Transverse colon (tissue), 4 donors: Measurements from ENCODE around the gene VGLL4. TPM values are rescaled to one million over a fixed set of nuclear protein-coding genes. Genes with fewer than 3 reads are reported as not detected.

Experiments used
- DNase-seq: peaks from one replicate; pipeline ENCODE4 v3.0.0-alpha.2; 2019
- H3K27ac ChIP-seq, 4 donors: fragments of 200-600 bp; sonication (generic); 2 replicates each; pipeline ENCODE4 v1.5.1; 2016 to 2018; ENCODE audit warnings: inconsistent platforms in 4 of 4
- H3K27me3 ChIP-seq: fragments of 200-600 bp; sonication (generic); 2 replicates; pipeline ENCODE4 v1.5.1; 2017; ENCODE audit warnings: inconsistent platforms
- H3K36me3 ChIP-seq, 4 donors: fragments of 200-600 bp; sonication (generic); 2 replicates each; pipeline ENCODE4 v1.5.1; 2017 to 2019; ENCODE audit warnings: inconsistent platforms in 4 of 4
- H3K4me1 ChIP-seq, 4 donors: fragments of 200-600 bp; sonication (generic); 2 replicates each; pipeline ENCODE4 v1.5.1; 2017 to 2020; ENCODE audit warnings: inconsistent platforms in 4 of 4
- H3K4me3 ChIP-seq, 4 donors: fragments of 200-600 bp; sonication (generic); 1 replicate in 1 of 4; 2 replicates in 3 of 4; pipeline versions ENCODE4 v1.5.1 to v1.6.1; 2017 to 2019; ENCODE audit warnings: inconsistent platforms in 4 of 4
- H3K9me3 ChIP-seq, 2 donors: fragments of 200-600 bp; sonication (generic); 2 replicates each; pipeline ENCODE4 v1.5.1; 2017 to 2019; ENCODE audit warnings: inconsistent platforms in 2 of 2
- CTCF ChIP-seq, 5 experiments: fragments of 200-600 bp in 3 of 5; fragments of 450-650 bp in 2 of 5; sonication (generic) in 3 of 5; IDR thresholded peaks; 1 replicate in 2 of 5; 2 replicates in 3 of 5; pipeline ENCODE4 v1.5.1; 2016 to 2017; ENCODE audit warnings: antibody characterized with exemption in 5 of 5, inconsistent platforms in 3 of 5, mild to moderate bottlenecking in 2 of 5, moderate library complexity in 1 of 5
- EP300 ChIP-seq: sonication (generic); formaldehyde crosslinking; IDR thresholded peaks from one replicate; pipeline ENCODE4 v1.6.1; 2017; ENCODE audit warnings: antibody characterized with exemption, low read depth
- POLR2A ChIP-seq: fragments of 450-650 bp; IDR thresholded peaks from one replicate; pipeline ENCODE4 v1.6.1; 2016; ENCODE audit warnings: antibody characterized with exemption, mild to moderate bottlenecking, moderate library complexity
- POLR2AphosphoS5 ChIP-seq, 3 donors: sonication (generic); formaldehyde crosslinking; IDR thresholded peaks; one replicate each; pipeline ENCODE4 v1.6.1; 2016; ENCODE audit warnings: antibody characterized with exemption in 3 of 3
- WGBS, 2 donors: methylation state at CpG; one replicate each; pipeline ENCODE4 v1.1.5; 2018; ENCODE audit warnings: low coverage in 1 of 2; 5-methylcytosine and 5-hydroxymethylcytosine counted together
- in situ Hi-C, 4 donors: fragments of 200-750 bp; cut with MboI; loops; one replicate each; pipeline versions ENCODE4 v1.15.0 to v1.15.1; 2017; ENCODE audit warnings: low sequenced_read_pairs in 3 of 4, low pct_ligation_motif_present in 1 of 4, low pct_unique_long_range_greater_than_20kb in 1 of 4
- intact Hi-C: fragments of 100-400 bp; cut with DNase I; formaldehyde crosslinking; loops from one replicate; pipeline ENCODE4 v1.15.1; 2023; ENCODE audit warnings: low total_unique reads
- total RNA-seq, 4 donors: library from RNA; depleted of rRNA; stranded (reverse); fragments of >200 nt; gene quantifications; one replicate each; pipeline ENCODE4 v1.1.0, GENCODE V29; 2016

Gene VGLL4
- total RNA-seq, 4 donors from 2014 or later: 67.3 to 175 (median 95.0) TPM

GRCh38 chr3:11536132-11536935 is 107.4 kb downstream of the VGLL4 start:
- in situ Hi-C loops: no loop called here
- TF ChIP-seq POLR2AphosphoS5 (IDR thresholded peaks at IDR 0.05): no peak
- TF ChIP-seq POLR2A: no peak
- TF ChIP-seq CTCF (IDR thresholded peaks at IDR 0.05): no peak
- no peak for TF ChIP-seq EP300
- no peak for DNase-seq
- Histone ChIP-seq H3K36me3 (no peaks in the 10 kb centered on the region), H3K4me1 (no peaks in the 10 kb centered on the region), H3K27ac (no peak overlapping the region), H3K27me3 (no peaks in the 10 kb centered on the region), H3K9me3 (no peaks in the 10 kb centered on the region), H3K4me3 (no peak overlapping the region)
- 90 to 100% methylated on average over 4 to 23 of the region's 23 CpGs for WGBS, 2 donors
- intact Hi-C loops: no loop called here

DNA sequence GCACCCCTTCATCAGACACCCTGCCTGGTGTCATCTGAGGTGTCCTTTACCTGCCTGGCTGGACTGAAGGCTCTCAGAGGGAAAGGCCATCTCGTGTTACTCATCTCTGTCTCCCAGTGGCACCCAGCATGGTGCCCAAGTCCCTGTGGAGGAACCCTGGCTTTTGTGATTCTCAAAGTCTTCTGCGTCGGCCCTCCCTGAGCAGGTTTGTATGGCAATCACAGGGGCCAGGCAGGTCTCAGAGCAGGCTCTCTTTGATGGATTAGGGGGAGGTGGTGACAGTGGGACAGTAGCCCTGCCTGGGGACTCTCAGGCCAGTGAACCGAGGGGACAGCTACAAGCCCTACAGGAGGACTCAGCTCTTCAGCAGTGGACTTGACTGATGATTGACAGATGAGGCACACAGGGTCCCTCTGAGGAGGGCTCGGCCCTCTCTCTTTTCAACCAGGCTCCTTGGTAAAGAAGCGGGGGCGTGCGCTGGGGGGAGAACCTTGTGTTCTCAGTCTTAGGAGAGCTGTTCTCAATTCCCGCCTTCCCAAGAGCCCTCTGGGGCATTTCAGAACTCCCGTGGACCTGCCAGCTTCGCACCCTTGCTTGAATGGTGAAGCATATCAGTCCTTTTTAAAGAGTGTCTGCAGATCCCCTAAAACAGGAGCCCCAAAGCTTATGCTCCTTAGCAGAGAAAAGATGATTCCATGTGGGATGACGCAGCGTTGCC is 108.3 kb downstream of the VGLL4 start:
- Histone ChIP-seq H3K27ac (no peak overlapping the region), H3K9me3 (no peaks in the 10 kb centered on the region), H3K4me1 (peaks cover 0 to under 1% (median 0%) of the 10 kb centered on the region in 4 donors), H3K36me3 (no peaks in the 10 kb centered on the region), H3K4me3 (no peak overlapping the region), H3K27me3 (no peaks in the 10 kb centered on the region)
- 95% methylated on average over 12 of the region's 13 CpGs; no CpG with 5 or more reads in 1 of the 2 donors for WGBS, 2 donors
- intact Hi-C loops (no loop called here), in situ Hi-C loops (no loop called here)
- TF ChIP-seq EP300 (no peak), POLR2A (no peak), CTCF (IDR thresholded peaks at IDR 0.05) (no peak), POLR2AphosphoS5 (IDR thresholded peaks at IDR 0.05) (no peak)
- DNase-seq: no peak

GRCh38 chr3:11534793-11535101 is 109.0 kb downstream of the VGLL4 start:
- 95% methylated on average over 7 of the region's 7 CpGs; no CpG with 5 or more reads in 1 of the 2 donors for WGBS, 2 donors

More at GRCh38 chr3:11534793-11535101, 109.0 kb downstream of the VGLL4 start:
- DNase-seq: no peak
- TF ChIP-seq EP300 (no peak), POLR2AphosphoS5 (IDR thresholded peaks at IDR 0.05) (no peak), POLR2A (no peak), CTCF (IDR thresholded peaks at IDR 0.05) (no peak)
- H3K4me1 ChIP-seq: peaks cover 0 to 5% (median 2%) of the 10 kb centered on the region in 4 donors
- H3K27me3 ChIP-seq: no peaks in the 10 kb centered on the region
- intact Hi-C loops (no loop called here), in situ Hi-C loops (no loop called here)
- no peak overlapping the region for H3K4me3 ChIP-seq
- H3K27ac ChIP-seq: no peak overlapping the region
- no peaks in the 10 kb centered on the region for H3K9me3 ChIP-seq
- no peaks in the 10 kb centered on the region for H3K36me3 ChIP-seq
